A172 (cell line): ENCODE results near the gene UCHL1. TPM values are rescaled to one million over a fixed set of nuclear protein-coding genes. Genes with fewer than 3 reads are reported as not detected.
"Not testable (repeated sequence)": the region's sequence is repeated elsewhere in the genome, so short reads cannot be mapped to it uniquely, and the experiment has no call there.

Experiments used
- DNase-seq: peaks from one replicate; pipeline ENCODE4 v3.0.0-alpha.2; 2015; ENCODE audit warnings: low spot score
- total RNA-seq: library from RNA; depleted of rRNA; stranded (reverse); fragments of >200 nt; shearing (Covaris generic); gene quantifications from 2 replicates; pipeline ENCODE4 v1.2.3, GENCODE V29; 2014

UCHL1 gene
- total RNA-seq, 1 experiment from 2014 or later = 2,111 TPM

- no peak for DNase-seq
Measured at GRCh38 chr4:41236508-41236907, 20.2 kb upstream of the UCHL1 start.

- DNase-seq = no peak
Measured at GRCh38 chr4:41241919-41242318, 14.8 kb upstream of the UCHL1 start.

GRCh38 chr4:41245983-41246382, 10.7 kb upstream of the UCHL1 start:
- no peak for DNase-seq

- DNase-seq = peak; percentile 31
Measured at GRCh38 chr4:41256131-41256739, 493 bp upstream of the UCHL1 start.

GRCh38 chr4:41257257-41257901, 651 bp downstream of the UCHL1 start:
- DNase-seq = peak; percentile 55

- no peak for DNase-seq
Measured at GRCh38 chr4:41257906-41258305, 1.2 kb downstream of the UCHL1 start.

GRCh38 chr4:41258783-41259182, 2.1 kb downstream of the UCHL1 start:
- peak; percentile 64 for DNase-seq

- no peak for DNase-seq
Measured at GRCh38 chr4:41260116-41260733, 3.5 kb downstream of the UCHL1 start.

GRCh38 chr4:41262198-41262597, 5.5 kb downstream of the UCHL1 start:
- no peak for DNase-seq

GRCh38 chr4:41264212-41264611, 7.5 kb downstream of the UCHL1 start:
- no peak for DNase-seq

- no peak for DNase-seq
Measured at GRCh38 chr4:41267997-41268396, 11.3 kb downstream of the UCHL1 start.

GRCh38 chr4:41268721-41269517, 12.2 kb downstream of the UCHL1 start:
- no peak for DNase-seq

- no peak for DNase-seq
Measured at GRCh38 chr4:41269682-41270081, 13.0 kb downstream of the UCHL1 start.

GRCh38 chr4:41275931-41276330, 19.2 kb downstream of the UCHL1 start:
- not testable (repeated sequence) for DNase-seq

GRCh38 chr4:41280010-41280409, 23.3 kb downstream of the UCHL1 start:
- DNase-seq = no peak

- DNase-seq = peak; percentile 80
Measured at GRCh38 chr4:41281038-41281634, 24.4 kb downstream of the UCHL1 start.

- no peak for DNase-seq
Measured at GRCh38 chr4:41282366-41282765, 25.6 kb downstream of the UCHL1 start.

GRCh38 chr4:41285202-41285863, 28.6 kb downstream of the UCHL1 start:
- no peak for DNase-seq

GRCh38 chr4:41285864-41286235, 29.1 kb downstream of the UCHL1 start:
- DNase-seq = no peak

GRCh38 chr4:41287005-41287404, 30.3 kb downstream of the UCHL1 start:
- DNase-seq = no peak

- DNase-seq = no peak
Measured at GRCh38 chr4:41287852-41288251, 31.1 kb downstream of the UCHL1 start.

- no peak for DNase-seq
Measured at GRCh38 chr4:41288254-41288653, 31.5 kb downstream of the UCHL1 start.
